HG03558 (cell line): Measurements from ENCODE around the gene ABHD11.
"Not testable (repeated sequence)": the region's sequence is repeated elsewhere in the genome, so short reads cannot be mapped to it uniquely, and the experiment has no call there.

Source experiments
- ATAC-seq: cut with Tn5 transposase; IDR thresholded peaks from one replicate; pipeline ENCODE4 v1.9.1; 2021; ENCODE audit warnings: moderate number of reproducible peaks; ENCODE audit not compliant: unreplicated experiment; ENCODE audit errors: extremely low read depth

The ABHD11 gene

GRCh38 chr7:73720443-73720842 is 18.2 kb downstream of the ABHD11 start:
- ATAC-seq, result not testable (repeated sequence)

DNA sequence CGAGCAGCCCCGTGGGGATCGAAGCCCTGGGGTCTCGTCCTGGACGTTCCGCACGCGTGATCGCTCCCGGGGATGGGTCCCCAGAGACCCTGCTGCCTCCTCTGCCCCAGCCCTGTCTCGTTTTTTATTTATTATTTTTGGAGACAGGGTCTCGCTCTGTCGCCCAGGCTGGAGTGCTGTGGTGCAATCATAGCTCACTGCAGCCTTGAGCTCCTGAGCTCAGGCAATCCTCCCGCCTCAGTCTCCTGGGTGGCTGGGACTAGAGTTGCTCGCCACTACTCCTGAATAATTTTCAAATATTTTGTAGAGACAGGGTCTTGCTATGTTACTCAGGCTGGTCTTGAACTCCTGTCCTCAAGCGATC is 18.8 kb downstream of the ABHD11 start:
- ATAC-seq, result no peak

- no peak for ATAC-seq
These were observed 19.4 kb downstream of the ABHD11 start, which contains the start of gene STX1A for GRCh38 chr7:73718905-73719805. STX1A (minus strand) TSS chr7:73719669; CDS start chr7:73719631, 38 bp downstream.

DNA sequence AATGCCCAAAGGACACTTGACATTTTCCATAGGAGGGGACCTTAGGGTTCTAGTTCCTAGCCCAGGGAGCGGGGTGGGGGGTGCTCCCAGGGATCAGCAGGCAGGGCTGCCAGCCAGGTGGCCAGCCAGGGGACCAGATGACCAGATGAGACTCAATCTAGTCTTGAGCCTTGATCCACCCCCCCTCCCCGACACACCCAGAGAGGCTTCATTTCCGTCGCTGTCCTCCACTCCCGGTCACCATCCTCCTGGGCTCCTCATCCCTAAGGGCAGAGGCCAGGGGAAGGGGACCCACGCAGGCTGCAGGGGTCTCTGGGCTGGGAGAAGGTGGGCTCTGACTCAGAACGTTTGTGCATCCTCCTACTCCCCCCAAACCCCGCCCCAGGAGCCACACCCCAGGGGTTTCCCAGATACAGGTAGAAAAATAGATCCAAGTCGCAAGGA is 20.1 kb downstream of the ABHD11 start:
- no peak for ATAC-seq

DNA sequence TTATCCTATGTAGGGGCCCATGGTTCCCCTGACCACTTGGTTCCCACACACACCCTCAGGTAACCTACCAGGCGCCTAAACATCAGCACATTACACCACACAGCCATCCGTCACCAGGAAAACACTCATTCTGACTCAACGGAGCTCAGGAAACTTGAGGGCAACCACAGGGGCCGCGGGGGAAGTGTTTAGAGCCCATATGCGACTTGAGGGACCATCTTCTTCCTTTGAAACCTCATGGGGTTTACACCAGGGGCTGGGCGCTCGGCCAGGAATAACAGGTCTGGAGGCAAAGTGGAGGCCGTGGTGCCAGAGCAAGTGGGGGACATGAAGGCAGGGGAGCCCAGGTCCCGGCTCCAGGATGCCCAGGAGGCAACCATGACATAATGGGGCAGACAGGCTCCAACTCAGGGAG is 20.6 kb downstream of the ABHD11 start:
- no peak for ATAC-seq

DNA sequence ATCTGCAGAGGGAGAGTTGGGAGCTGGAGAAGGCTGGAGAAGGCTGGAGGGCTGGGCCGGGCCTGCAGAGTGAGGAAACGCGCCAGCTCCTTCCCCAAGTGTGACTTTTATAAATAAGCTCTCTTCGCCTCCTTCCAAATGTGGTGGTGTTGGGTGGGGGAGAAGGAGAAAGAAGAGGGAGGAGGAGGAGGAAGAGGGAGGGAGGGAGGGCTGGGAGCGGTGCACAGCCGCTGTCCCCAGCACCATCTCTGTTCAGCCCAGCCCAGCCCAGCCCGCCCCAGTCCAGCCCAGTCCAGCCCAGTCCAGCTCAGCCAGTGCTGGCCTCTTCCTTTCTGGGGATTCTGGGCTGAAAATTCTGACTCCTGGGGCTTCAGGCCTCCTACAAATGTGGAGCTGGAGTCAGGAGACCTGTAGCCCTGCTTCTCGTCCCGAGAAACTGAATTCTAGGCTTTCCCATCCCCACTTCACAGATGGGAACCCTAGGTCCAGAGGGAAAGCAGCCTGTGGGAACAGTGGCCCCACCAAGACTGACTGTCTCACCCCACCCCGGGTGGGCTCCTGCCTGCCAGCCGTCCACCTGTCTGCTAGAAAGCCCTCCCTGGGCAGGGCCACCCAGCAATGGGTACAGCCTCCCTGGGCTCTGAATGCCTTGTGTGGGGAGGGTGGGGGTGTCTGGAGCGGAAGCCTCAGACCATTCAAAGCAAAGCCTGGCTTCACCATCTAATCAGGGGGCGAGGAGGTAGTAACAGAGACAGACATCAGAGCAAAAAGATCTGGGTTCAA is 21.4 kb downstream of the ABHD11 start:
- no peak for ATAC-seq

- ATAC-seq, result no peak
These were observed 22.2 kb downstream of the ABHD11 start for GRCh38 chr7:73716318-73716890.

- no peak for ATAC-seq
These were observed 22.8 kb downstream of the ABHD11 start for GRCh38 chr7:73715648-73716317.

DNA sequence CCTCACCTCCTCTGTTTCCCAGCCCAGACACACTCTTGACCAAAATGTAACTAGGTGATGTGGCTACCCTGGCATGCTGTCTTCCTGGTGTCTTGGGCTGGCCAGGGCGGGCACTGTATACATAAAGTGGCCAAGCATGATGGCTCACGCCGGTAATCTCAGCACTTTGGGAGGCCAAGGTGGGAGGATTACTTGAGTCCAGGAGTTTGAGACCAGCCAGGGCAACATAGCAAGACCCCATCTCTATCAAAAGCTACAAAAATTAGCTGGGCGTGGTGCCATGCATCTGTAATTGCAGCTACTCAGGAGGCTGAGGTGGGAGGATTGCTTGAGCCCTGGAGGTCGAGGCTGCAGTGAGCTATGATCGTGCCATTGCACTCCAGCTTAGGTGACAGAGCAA is 25.3 kb downstream of the ABHD11 start:
- ATAC-seq, result not testable (repeated sequence)

GRCh38 chr7:73712773-73713172 is 25.8 kb downstream of the ABHD11 start:
- no peak for ATAC-seq

DNA sequence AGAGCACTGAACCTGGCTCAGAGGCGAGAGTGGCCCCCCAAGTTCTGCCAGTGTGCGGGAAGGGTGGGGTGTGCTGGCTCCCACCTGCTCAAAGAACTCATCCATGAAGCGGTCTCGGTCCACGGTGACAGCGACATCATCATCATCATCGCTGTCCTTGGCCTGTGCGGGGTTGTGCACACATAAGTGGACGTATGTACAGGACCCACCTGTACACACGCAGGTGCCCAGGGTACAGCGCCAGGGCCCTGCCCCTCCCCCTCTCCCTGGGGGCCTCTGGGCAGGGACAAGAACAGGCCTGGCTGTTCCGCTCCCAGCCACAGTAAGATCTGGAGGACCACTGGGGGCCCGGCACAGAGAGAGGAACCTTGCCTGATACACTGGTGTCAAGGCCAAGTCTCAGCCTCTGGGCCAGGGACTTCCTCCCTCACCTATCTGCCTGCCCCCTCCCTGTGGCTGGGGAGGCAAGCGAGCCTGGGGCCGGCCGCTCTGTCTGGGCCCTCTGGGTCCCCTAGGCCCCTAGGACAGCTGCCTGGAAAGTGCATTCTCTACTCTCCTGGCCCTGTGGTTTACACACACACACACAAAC is 29.5 kb downstream of the ABHD11 start:
- ATAC-seq, result no peak

DNA sequence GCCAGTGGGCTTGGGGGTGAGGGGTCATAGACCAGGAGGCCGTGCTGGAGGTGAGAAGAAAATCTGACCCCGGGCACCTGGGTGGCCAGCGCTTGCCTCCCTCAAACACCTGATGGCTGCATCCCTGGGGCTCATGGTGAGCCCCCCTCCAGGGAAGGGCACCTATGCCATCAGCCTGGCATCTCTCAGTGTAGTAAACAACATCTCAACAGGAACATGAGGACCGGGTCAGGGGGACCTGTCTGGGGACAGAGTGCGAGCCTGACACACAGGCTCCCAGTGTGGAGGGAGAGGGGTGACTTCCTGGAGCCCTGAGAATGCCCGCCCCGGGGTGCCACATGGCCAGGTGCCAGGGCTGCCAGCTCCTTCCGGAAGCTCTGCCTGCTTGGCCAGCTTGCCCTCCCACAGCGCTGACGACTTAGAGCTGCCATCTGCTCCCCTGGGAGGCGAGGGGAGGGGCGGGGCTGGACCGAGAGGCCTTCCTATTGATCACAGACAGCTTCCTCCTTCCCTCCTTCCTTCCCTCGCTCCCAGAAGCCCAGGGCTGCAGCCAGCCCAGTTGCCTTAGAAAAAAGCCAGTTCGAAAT is 31.5 kb downstream of the ABHD11 start:
- ATAC-seq, result no peak

- no peak for ATAC-seq
These were observed 32.2 kb downstream of the ABHD11 start for GRCh38 chr7:73706126-73707044.

DNA sequence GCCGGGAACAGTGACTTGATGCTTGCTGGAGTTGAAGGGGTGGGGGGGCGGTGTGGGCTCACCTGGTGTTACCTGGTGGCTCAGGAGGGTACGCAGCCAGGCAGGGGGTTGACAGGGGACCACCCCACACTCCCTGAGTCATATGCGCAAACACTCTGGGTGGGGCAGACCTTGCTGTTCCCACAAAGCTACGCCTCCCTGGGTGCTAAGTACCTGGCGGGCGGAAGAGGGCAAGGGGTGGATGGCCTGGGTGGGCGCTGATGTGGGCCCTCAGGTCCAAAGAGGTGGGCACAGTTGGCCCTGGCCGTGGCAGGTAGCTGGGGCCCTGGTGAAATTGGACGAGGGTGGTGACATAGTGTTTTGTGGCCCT is 33.1 kb downstream of the ABHD11 start:
- ATAC-seq, result no peak

DNA sequence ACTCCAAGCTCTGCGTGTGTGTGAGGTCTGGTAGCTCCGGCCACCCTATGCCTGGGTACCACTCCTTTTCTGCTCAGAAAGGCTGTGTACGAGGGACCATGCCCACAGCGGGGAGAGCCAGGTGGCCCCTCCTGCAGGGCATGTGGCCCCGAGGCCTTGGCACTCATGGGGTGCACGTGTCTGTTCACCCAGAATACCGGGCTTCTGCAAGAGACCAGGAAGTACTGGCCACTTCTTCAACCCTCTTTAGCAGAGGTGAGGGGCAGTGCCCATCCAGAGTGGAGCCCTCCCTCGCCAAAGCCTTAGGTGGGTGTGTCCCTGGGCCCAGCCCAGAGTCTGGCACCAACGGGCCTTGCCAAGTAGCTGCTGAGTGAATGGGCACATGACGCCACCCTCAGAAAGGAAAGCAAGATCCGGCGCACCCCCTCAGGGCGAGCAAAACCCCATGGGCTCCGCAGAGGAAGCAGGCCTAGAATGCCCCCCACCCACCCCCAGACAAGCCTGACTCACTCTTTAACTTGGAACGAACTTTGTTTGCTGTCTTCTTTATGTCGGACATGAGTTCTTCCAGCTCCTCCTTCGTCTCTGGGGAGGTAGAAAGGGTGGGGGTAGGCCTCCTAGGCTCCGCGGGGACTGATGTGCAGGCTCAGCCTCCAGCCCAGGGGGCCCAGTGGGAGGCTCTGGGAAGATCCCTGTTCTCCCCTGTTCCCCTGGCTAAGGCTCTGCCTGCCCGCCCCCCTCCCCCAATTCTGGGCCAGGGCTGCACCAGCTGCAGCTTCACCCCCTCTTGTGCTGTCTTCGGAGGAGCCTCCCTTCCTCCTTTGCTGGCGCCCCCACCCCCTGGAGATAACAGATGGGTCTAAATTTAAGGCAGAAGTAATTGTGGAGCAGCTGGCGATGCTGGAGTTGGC is 33.7 kb downstream of the ABHD11 start:
- no peak for ATAC-seq

DNA sequence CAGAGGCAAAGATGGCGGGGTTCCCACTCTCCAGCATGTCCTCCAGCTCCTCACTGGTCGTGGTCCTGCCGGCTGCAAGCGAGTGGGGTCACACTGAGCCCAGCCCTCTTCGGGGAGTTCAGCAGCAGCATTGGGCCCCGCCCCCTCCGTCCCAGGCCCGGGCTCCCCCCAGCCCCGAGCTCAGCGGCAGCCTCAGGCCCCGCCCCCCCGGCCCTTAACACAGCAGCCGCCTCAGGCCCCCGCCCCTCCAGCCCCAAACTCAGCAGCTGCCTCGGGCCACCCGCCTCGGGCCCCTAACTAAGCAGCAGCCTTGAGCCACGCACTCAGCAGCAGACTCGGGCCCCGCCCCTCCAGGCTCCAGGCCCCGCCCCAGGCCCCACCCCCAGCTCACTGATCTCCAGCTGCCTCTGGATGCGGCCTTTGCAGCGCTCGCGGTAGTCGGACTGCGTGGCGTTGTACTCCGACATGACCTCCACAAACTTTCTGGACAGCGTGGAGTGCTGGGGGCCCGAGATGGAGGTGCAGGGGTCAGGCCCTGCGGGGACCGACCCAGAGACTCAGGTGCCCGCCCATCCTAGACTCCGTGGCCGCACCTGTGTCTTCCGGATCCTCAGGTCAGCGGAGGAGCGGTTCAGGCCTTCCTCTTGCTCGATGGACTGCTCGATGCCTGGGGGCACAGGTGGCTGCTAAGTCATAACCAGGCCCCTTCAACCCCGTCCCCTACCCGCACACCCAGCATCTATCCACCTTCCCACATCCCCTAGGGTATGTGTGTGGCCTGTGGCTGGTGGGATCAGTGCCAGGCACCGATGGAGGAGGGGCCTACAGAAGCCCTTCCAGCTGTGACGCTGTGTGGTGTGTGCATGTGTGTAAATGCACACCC is 34.6 kb downstream of the ABHD11 start:
- no peak for ATAC-seq

DNA sequence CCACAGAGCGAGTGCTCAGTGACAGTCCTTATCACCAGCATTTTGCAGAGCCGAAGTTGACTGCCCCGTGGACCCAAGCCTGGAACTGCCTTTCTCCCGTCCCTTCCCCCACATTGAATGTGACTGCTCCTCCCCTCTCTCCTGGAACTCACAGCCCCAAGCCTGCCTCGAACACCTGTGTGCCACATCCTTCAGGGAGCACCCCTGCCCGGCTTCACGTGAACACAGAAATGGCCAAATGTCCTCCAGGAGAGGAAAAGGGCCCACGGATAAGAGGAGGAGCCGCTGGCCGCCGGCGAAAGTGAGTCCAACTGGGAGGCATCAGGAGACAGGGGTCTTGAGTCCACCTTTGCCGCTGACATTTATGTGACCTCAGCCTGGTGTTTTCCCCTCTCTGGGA is 35.4 kb downstream of the ABHD11 start:
- no peak for ATAC-seq
